ENCODE results near the gene ASCL3. TPM values are rescaled to one million over a fixed set of nuclear protein-coding genes. Genes with fewer than 3 reads are reported as not detected.
"Not testable (repeated sequence)": the region's sequence is repeated elsewhere in the genome, so short reads cannot be mapped to it uniquely, and the experiment has no call there.

The ASCL3 gene
- total RNA-seq, 2 experiments from 2014 or later: not detected

GRCh38 chr11:8908099-8908498 lies 34.7 kb downstream of the ASCL3 start:
- DNase-seq (no peak), ATAC-seq (no peak)
- POLR2A ChIA-PET: no interaction called here
- CTCF ChIA-PET: interaction anchor here (0.6 to 1.1 kb wide), 2 partner anchors 52 to 92 kb away, joined by 3 read pairs; no protein-coding TSS in a partner anchor
- H3K36me3 Mint-ChIP-seq (ENCODE audit: low read depth): peaks cover 4% of the 10 kb centered on the region
- intact Hi-C loops (cut with DNase I, micrococcal nuclease): loop anchor here in 1 of 2 experiments (5.0 kb wide), 1 partner anchor 154 kb away; no protein-coding TSS in a partner anchor
- no peaks in the 10 kb centered on the region for H3K9me3 Mint-ChIP-seq (ENCODE audit: low read depth)
- peaks cover 34% of the 10 kb centered on the region for H3K4me1 Mint-ChIP-seq
- H3K4me3 Mint-ChIP-seq: no peak overlapping the region
- no peak overlapping the region for H3K27ac Mint-ChIP-seq
- H3K27me3 Mint-ChIP-seq: peaks cover 6% of the 10 kb centered on the region

- intact Hi-C loops (cut with DNase I, micrococcal nuclease): loop anchor here in 1 of 2 experiments (2.0 to 5.0 kb wide), 2 partner anchors 94 to 155 kb away; no protein-coding TSS in a partner anchor
- Mint-ChIP-seq H3K36me3 (ENCODE audit: low read depth) (peaks cover under 1% of the 10 kb centered on the region), H3K4me1 (peaks cover 30% of the 10 kb centered on the region), H3K27me3 (peaks cover 8% of the 10 kb centered on the region), H3K27ac (peak overlapping the region; percentile 3), H3K9me3 (ENCODE audit: low read depth) (peaks cover 2% of the 10 kb centered on the region), H3K4me3 (no peak overlapping the region)
- DNase-seq: no peak
- ATAC-seq: no peak
- ChIA-PET CTCF (no interaction called here), POLR2A (no interaction called here)
These were observed 35.7 kb downstream of the ASCL3 start for GRCh38 chr11:8907116-8907515.

- Mint-ChIP-seq H3K27ac (no peak overlapping the region), H3K36me3 (ENCODE audit: low read depth) (no peaks in the 10 kb centered on the region), H3K27me3 (peaks cover 8% of the 10 kb centered on the region), H3K4me3 (no peak overlapping the region), H3K4me1 (peaks cover 30% of the 10 kb centered on the region), H3K9me3 (ENCODE audit: low read depth) (peaks cover 2% of the 10 kb centered on the region)
- ChIA-PET CTCF (interaction anchor here (0.6 kb wide), 1 partner anchor 110 kb away, joined by 3 read pairs; no protein-coding TSS in a partner anchor), POLR2A (no interaction called here)
- ATAC-seq (no peak), DNase-seq (no peak)
- intact Hi-C loops (cut with DNase I, micrococcal nuclease): loop anchor here in 1 of 2 experiments (2.0 to 5.0 kb wide), 2 partner anchors 95 to 157 kb away; no protein-coding TSS in a partner anchor
These were observed 37.2 kb downstream of the ASCL3 start for GRCh38 chr11:8905528-8906165.

GRCh38 chr11:8899119-8899753 lies 43.6 kb downstream of the ASCL3 start:
- no peak overlapping the region for H3K4me3 Mint-ChIP-seq
- H3K9me3 Mint-ChIP-seq (ENCODE audit: low read depth): peaks cover 14% of the 10 kb centered on the region
- no peaks in the 10 kb centered on the region for H3K4me1 Mint-ChIP-seq
- ATAC-seq (no peak), DNase-seq (no peak)
- intact Hi-C loops (cut with DNase I, micrococcal nuclease): no loop called here
- CTCF ChIA-PET: no interaction called here
- peaks cover 2% of the 10 kb centered on the region for H3K27me3 Mint-ChIP-seq
- H3K36me3 Mint-ChIP-seq (ENCODE audit: low read depth): peaks cover 5% of the 10 kb centered on the region
- no peak overlapping the region for H3K27ac Mint-ChIP-seq
- POLR2A ChIA-PET: no interaction called here

GRCh38 chr11:8891185-8891584 lies 51.6 kb downstream of the ASCL3 start:
- H3K27ac Mint-ChIP-seq; CTCF ChIA-PET; H3K4me3 Mint-ChIP-seq; H3K4me1 Mint-ChIP-seq; POLR2A ChIA-PET; DNase-seq; ATAC-seq; H3K9me3 Mint-ChIP-seq (ENCODE audit: low read depth); H3K36me3 Mint-ChIP-seq (ENCODE audit: low read depth); intact Hi-C loops (cut with DNase I, micrococcal nuclease): not testable (repeated sequence)
- H3K27me3 Mint-ChIP-seq: peaks cover 20% of the 10 kb centered on the region

Other genes starting within 250 kb of the ASCL3 start
- gene AKIP1, start 31.8 kb downstream of the ASCL3 start, total RNA-seq: 10 to 100 TPM; 29.8 to 32.2 TPM
- gene C11orf16, start 10.1 kb downstream of the ASCL3 start, total RNA-seq: not detected
- gene TMEM9B, start 21.4 kb upstream of the ASCL3 start, total RNA-seq: 10 to 100 TPM in 1 of 2 experiments, 1 to 10 TPM in 1; 9.9 to 13.1 TPM
- gene NRIP3, start 61.0 kb upstream of the ASCL3 start, total RNA-seq: 1 to 10 TPM; 2.1 to 2.2 TPM
- gene SCUBE2, start 148.6 kb upstream of the ASCL3 start, total RNA-seq: not detected